Renal cortex interstitium (tissue), 11 donors: ENCODE results near the gene RASAL1. TPM values are rescaled to one million over a fixed set of nuclear protein-coding genes. Genes with fewer than 3 reads are reported as not detected.

Source experiments
- DNase-seq, 11 donors: peaks; one replicate each; pipeline ENCODE4 v3.0.0-alpha.2; 2013; ENCODE audit warnings: low read depth in 9 of 11, low spot score in 4 of 11; ENCODE audit errors: extremely low read depth in 1 of 11
- polyA plus RNA-seq, 3 donors: library from polyadenylated mRNA; unstranded; fragments of 120-200 nt; gene quantifications; one replicate each; pipeline ENCODE4 v1.2.1, GENCODE V29; 2013; ENCODE audit not compliant: insufficient read length in 3 of 3

The RASAL1 gene
- polyA plus RNA-seq, 3 donors, result 6.3 to 27.3 (median 8.2) TPM

GRCh38 chr12:113066813-113067400, 68.7 kb downstream of the RASAL1 start:
- no peak for DNase-seq

- no peak for DNase-seq
Observed at GRCh38 chr12:113065126-113066007, 70.2 kb downstream of the RASAL1 start.

GRCh38 chr12:113064395-113065125, 71.0 kb downstream of the RASAL1 start:
- DNase-seq, result no peak

GRCh38 chr12:113063396-113064350, 71.9 kb downstream of the RASAL1 start:
- DNase-seq, result no peak

- no peak for DNase-seq
Observed at GRCh38 chr12:113062502-113063395, 72.8 kb downstream of the RASAL1 start.

GRCh38 chr12:113061061-113061694, 74.4 kb downstream of the RASAL1 start:
- no peak for DNase-seq

- DNase-seq, result no peak
Observed at GRCh38 chr12:113060336-113060960, 75.1 kb downstream of the RASAL1 start.

GRCh38 chr12:113059071-113059595, 76.4 kb downstream of the RASAL1 start:
- DNase-seq, result no peak

- DNase-seq, result no peak
Observed at GRCh38 chr12:113058553-113058952, 77.0 kb downstream of the RASAL1 start.

- no peak for DNase-seq
Observed at GRCh38 chr12:113057565-113058485, 77.7 kb downstream of the RASAL1 start.

GRCh38 chr12:113056631-113057488, 78.7 kb downstream of the RASAL1 start, which contains the start of gene DTX1:
Gene DTX1 (plus strand): TSS chr12:113056730. CDS start chr12:113058193, 1,463 bp downstream.
- DNase-seq, result no peak

- DNase-seq, result no peak
Observed at GRCh38 chr12:113056381-113056630, 79.3 kb downstream of the RASAL1 start.

GRCh38 chr12:113055594-113056380, 79.8 kb downstream of the RASAL1 start:
- DNase-seq, result no peak

- DNase-seq, result no peak
Observed at GRCh38 chr12:113054948-113055486, 80.5 kb downstream of the RASAL1 start.
